ENCODE measurements around the gene COL4A2.

DNA sequence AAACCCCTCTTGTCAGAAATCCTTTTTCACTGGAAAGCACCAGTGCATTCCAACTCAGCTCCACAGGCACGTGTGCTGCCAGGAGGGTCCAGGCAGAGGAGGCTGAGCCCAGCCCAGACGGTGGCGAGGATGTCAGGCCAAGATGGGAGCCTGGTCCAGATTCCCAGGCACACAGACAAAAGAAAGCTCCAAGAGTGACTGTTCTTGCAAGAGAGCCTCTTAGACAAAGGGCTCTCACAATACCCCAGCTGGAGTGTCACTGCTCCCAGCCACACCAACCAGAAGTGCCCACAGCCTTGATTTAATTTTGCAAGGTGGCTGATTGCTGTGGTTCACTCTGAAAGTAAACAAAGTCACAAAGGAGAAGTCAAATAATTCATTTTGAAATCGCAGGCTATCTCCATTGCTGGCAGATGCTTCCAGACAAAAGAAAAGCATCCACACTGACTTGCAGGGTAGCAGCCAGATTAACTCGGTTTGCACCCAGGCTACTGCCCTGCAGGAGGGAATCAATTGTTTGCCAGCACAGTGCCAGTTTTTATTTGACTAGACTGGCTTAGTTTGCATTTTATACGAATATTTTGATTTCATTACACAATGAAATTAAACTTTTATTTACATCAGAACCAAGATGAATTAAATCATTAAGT is 159.3 kb downstream of the COL4A2 start:
- TF ChIP-seq, protein P1, sequence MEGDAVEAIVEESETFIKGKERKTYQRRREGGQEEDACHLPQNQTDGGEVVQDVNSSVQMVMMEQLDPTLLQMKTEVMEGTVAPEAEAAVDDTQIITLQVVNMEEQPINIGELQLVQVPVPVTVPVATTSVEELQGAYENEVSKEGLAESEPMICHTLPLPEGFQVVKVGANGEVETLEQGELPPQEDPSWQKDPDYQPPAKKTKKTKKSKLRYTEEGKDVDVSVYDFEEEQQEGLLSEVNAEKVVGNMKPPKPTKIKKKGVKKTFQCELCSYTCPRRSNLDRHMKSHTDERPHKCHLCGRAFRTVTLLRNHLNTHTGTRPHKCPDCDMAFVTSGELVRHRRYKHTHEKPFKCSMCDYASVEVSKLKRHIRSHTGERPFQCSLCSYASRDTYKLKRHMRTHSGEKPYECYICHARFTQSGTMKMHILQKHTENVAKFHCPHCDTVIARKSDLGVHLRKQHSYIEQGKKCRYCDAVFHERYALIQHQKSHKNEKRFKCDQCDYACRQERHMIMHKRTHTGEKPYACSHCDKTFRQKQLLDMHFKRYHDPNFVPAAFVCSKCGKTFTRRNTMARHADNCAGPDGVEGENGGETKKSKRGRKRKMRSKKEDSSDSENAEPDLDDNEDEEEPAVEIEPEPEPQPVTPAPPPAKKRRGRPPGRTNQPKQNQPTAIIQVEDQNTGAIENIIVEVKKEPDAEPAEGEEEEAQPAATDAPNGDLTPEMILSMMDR (IDR thresholded peaks at IDR 0.05) = no peak
- no peak for TF ChIP-seq EP300 (IDR thresholded peaks at IDR 0.05)

All from ovary (tissue), 3 donors.